HG02840 (cell line): ENCODE results near the gene MAGI2.
"Not testable (repeated sequence)": the region's sequence is repeated elsewhere in the genome, so short reads cannot be mapped to it uniquely, and the experiment has no call there.

Experiments used
- ATAC-seq: cut with Tn5 transposase; IDR thresholded peaks from one replicate; pipeline ENCODE4 v1.9.1; 2021; ENCODE audit warnings: mild to moderate bottlenecking, moderate library complexity, moderate number of reproducible peaks; ENCODE audit not compliant: unreplicated experiment, low FRiP score

The MAGI2 gene

DNA sequence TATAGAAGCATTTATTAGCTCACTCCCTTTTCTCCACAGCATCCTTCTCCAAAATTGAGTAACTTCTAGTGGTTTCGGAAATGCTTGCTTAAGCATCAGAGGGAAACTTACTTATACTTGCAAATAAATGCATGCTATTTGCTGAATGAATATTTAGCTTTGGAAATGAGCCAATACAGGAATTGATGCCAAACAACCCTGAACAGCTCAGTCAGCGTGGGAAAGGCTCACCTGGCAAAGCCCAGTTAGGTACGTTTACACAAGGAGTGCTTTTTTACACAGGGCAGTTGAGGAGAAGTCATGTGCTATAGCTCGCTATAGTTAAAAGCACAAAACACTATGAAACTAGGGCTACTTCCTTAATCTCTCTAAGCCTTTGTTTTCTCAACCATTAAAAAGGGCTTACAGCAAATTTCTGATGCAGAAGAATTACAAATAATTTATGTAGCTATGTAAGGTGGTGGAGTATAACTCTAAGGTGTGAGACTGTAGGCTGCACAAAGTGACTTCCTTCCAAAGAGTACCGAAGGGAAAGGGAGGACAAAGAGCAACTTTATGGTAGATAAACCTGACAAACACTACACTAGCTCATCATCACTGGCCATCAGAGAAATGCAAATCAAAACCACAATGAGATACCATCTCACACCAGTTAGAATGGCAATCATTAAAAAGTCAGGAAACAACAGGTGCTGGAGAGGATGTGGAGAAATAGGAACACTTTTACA, 1156.7 kb downstream of the MAGI2 start:
- ATAC-seq: no peak

- ATAC-seq: no peak
Observed at GRCh38 chr7:78296046-78296597, 1157.3 kb downstream of the MAGI2 start.

- ATAC-seq: not testable (repeated sequence)
Observed at GRCh38 chr7:78289471-78289870, 1164.0 kb downstream of the MAGI2 start.

- ATAC-seq: no peak
Observed at GRCh38 chr7:78284945-78285344, 1168.5 kb downstream of the MAGI2 start.

DNA sequence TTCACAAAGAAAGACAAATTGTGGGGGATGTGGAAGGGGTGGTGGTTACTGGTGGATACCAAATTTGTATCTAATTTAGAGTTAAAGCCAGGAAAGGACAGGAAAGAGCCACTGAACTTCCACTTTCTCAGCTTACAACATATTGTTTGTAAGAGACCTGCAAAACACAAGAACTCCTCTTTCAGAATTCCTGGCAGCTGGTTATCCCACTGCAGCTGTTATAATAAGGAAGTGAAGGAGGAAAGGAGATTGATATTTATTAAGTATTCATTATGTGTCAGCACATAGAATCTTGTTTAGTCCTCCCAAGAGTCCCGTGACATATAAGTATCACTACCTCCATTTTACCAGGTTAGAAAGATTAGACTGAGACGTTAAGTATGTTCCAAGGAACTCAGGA, 1173.2 kb downstream of the MAGI2 start:
- ATAC-seq: no peak

GRCh38 chr7:78279457-78279856, 1174.0 kb downstream of the MAGI2 start:
- no peak for ATAC-seq

- no peak for ATAC-seq
Observed at GRCh38 chr7:78279032-78279431, 1174.4 kb downstream of the MAGI2 start.

GRCh38 chr7:78267141-78267540, 1186.3 kb downstream of the MAGI2 start:
- no peak for ATAC-seq

DNA sequence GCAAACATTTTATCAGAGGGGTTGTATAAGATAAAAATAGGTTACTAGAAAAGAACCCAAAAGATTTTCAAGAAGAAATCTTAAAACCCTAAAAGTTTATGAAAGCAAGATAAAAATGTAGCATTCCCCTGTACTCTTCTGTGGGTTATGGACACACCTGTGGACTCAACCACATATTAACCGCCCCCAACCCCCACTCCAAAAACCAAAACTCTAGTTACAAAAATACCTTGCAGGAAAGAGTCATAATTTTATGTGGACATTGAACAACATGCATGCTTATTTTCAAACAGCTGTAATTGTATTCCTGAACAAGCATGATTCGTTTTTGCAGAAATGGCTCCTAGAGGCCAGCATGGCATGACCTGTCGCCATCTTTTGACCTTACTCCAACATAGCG, 1188.0 kb downstream of the MAGI2 start:
- no peak for ATAC-seq

DNA sequence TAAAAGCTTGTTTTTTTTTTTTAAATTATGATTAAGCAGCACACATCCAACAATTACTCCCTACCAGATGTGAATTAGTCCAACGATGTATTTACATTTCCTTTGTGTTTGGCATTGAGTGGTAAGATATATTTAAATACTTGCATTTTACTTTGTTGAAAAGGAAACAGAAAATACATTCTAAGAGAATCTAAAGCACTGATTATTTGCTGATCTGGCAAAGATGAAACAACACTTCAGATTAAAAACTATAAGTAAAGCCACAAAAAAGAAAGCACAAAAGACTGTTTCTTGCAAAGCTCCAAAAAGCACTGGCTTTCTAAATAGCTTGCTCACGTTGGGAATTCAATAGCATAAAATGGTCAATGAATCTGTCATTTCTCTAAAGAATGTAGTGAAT, 1188.4 kb downstream of the MAGI2 start:
- no peak for ATAC-seq

GRCh38 chr7:78264105-78264504, 1189.4 kb downstream of the MAGI2 start:
- no peak for ATAC-seq

GRCh38 chr7:78261739-78262138, 1191.7 kb downstream of the MAGI2 start:
- no peak for ATAC-seq

- ATAC-seq: no peak
Observed at GRCh38 chr7:78261302-78261701, 1192.2 kb downstream of the MAGI2 start.

GRCh38 chr7:78260826-78261225, 1192.6 kb downstream of the MAGI2 start:
- ATAC-seq: no peak

GRCh38 chr7:78254726-78255055, 1198.8 kb downstream of the MAGI2 start:
- no peak for ATAC-seq

DNA sequence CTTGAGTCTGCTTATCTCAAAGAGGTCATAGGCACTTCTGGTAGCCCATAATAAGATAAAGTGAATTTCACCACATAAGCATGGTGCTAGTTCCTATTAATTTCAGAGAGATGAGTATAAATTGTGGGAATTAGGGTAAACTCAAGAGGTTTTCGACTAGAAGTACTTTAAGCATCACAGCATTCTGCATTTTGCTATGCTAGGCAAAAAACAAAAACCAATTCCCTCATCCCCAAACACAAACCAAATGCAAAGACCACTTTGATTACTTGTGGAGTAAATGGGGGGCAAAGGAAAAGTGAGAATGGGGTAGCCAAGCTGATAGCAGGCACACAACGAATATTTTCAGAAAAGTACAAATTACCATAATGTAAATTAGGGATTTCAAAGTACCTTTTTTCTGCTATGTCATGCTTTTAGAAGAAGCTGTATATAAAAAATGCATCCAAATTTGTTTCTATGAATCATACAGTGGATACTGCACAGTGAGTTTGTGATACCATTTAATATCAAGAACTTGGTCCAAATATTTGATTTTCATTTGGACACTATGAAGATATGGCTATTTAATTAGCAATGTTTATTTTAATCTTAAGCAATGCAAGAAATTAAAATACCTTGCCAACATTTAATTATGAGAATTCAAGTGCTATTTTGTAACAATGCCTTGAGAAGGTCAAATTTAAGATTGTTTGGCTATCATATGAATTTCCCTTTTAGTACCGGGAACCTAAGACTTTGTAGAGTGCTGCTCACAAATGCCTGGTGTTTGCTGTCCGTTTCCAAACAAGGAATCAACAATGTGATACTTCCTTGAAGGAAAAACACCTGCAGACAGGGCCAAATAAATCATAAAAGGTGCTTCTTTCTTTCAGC, 1199.4 kb downstream of the MAGI2 start:
- no peak for ATAC-seq

DNA sequence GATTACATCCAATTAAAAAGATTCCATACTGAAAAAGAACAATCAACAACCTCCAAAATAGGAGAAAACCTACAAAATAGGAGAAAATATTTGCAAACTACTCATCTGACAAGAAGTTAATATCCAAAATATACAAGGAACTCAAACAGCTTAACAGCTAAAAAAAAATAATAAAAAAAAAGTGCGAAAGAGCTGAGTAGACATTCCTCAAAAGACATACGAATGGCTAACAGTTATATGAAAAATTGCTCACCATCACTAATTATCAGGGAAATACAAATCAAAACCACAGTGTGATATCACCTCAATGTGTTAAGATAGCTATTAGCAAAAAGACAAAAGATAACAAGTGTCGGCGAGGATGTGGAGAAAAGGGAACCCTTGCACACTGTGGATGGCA, 1204.6 kb downstream of the MAGI2 start:
- no peak for ATAC-seq

DNA sequence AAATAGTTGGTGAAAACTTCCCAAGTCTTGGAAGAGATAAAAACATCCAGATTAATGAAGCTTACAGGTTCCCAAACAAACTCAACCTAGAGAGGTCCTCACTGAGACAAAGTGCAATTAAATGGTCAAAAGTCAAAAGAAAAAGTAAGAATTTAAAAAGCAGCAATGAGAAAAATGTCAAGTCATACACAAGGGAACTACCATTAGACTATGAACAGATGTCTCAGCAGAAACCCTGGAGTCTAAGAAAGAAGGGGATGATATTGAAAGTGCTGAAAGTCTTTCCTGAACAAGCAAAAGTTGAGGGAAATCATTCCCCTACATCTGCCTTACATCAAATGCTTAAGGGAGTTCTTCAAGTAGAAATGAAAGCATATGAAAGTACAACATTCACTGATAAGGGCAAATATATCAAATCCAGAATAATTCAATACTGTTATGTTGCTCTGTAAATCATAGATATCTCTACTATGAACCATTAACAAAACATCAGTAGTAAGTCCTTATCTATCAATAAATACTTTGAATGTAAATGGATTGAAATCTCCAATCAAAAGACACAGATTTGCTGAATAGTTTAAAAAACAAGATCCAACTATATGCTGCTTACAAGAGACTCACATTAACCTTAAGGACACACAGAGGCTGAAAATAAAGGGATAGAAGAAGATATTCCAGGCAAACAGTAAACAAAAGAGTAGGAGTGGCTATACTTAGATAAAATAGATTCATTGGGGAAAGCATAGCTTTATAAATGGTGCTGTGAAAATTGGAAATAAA, 1205.4 kb downstream of the MAGI2 start:
- no peak for ATAC-seq

- ATAC-seq: not testable (repeated sequence)
Observed at GRCh38 chr7:78240179-78240578, 1213.3 kb downstream of the MAGI2 start.

DNA sequence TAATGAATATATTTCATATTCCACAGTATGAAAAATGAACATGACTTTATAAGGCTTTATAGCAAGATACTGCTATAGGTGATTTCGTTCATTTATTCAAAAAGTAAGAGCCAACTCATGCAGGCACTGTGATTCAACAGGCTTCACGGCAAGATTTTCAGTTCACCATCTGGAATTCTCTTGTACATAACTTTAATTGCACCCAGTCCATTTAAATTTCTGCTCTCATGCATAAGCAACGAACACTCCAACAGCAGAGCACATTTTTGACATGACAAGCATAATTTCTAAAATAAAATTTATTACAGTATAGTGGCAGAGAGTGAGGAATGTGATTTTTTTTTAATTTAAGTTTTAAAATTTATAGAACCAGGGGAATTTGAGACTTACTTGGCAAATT, 1218.8 kb downstream of the MAGI2 start:
- no peak for ATAC-seq

- no peak for ATAC-seq
Observed at GRCh38 chr7:78232806-78233205, 1220.7 kb downstream of the MAGI2 start.
